Forelimb muscle (tissue), 1 donor: ENCODE results near the gene REC8. TPM values are rescaled to one million over a fixed set of nuclear protein-coding genes. Genes with fewer than 3 reads are reported as not detected.

ENCODE experiments used
- DNase-seq: peaks from one replicate; pipeline ENCODE4 v3.0.0-alpha.2; 2013; ENCODE audit warnings: low read depth
- polyA plus RNA-seq: library from polyadenylated mRNA; unstranded; fragments of 120-200 nt; gene quantifications from one replicate; pipeline ENCODE4 v1.2.1, GENCODE V29; 2013; ENCODE audit not compliant: insufficient read length

REC8 gene
- polyA plus RNA-seq, 1 donor = 8.2 TPM

- DNase-seq = no peak
Measured at GRCh38 chr14:24138396-24139271, 33.2 kb upstream of the REC8 start.

DNA sequence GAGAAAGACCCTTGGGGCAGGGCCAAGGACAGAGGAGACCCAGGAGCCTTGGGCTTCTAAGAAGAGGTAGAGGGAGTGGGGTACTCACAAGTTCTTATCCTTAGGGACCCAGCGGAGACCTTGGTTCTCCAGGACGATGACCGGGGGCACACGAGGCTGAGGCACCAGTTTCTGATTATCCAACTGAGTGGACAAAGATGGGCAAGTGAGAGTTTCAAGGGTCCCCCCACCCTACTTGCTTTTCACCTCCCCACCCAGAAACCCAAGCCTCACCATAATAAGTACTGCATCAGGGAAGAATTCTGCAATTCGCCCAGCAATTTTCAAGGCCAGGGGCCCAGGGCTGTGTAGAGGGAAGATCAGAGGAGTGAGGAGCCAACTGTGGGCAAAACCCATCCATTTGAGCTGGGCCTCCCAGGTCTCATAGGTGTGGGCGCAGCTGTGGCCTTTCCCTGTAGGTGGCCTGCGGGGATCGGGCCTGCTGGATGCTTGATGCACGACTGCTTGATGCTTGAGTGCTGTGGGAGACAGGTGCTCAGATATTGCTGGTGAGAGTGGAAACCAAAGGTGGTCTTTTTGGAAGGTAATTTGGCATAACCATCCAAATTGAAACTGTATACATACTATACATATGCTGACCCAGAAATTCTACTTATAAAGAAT is 32.5 kb upstream of the REC8 start:
- DNase-seq = no peak

DNA sequence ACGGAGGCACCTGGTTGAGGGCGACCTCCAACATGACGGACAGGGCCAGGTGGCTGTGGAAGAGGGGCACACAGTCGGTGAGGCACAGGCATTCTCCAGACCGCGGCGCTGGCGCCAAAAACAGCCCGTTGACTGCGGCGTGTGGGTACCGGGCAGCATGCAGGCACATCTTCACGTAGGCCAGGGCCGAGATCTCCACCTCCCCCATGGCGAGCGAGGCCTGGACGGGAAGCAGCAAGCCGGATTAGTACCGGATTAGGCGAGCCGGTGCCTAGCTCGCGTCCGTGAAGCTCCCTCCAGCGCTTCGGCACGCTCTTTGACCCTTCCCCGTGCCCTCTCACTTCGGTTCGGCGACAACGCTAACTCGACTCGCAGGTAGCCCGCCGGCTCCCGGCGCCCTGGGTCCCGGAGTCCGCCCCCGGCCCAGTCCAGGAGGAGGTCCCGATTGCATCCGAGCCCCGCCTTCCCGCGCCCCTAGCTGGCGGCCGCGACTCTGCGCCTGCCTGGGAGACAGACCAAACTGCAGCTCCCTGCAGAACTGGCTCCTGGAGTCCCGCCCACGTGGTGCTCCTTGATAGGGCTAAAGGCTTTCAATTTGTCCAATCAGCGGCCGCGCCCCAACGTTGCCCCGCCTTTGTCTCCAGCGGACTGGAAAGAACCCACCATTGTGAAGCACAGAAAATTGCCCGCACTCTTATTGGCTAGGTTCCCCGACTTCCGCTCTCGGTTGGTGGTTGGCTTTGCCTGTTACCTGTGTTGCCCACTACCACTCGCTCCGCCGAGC is 30.6 kb upstream of the REC8 start, which contains the start of gene EMC9:
TSS of gene EMC9 (minus strand) at position 495 of the 784 bp plus-strand sequence. CDS start at position 208, 287 bp downstream.
- DNase-seq = peak; percentile 97

DNA sequence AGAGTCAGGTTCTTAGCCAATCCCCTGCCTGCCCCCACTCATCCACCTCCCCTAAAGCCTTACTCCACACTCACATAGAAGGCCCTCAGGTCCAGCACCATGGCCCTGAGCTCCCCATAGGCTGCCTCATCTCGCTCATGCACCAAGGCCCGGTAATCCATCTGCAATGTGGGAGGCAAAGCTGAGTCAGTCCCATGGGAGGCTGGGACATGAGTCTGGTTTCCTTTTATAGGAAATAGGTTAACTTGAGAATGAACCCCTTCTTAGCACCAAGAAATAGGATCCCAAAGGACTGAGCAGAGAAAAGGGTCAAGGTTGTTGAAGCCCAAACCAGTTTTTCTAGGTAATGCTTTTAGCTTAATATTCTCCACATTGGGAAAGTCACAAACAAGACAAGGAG is 28.4 kb upstream of the REC8 start:
- DNase-seq = no peak

GRCh38 chr14:24144451-24144850 is 27.4 kb upstream of the REC8 start:
- no peak for DNase-seq

DNA sequence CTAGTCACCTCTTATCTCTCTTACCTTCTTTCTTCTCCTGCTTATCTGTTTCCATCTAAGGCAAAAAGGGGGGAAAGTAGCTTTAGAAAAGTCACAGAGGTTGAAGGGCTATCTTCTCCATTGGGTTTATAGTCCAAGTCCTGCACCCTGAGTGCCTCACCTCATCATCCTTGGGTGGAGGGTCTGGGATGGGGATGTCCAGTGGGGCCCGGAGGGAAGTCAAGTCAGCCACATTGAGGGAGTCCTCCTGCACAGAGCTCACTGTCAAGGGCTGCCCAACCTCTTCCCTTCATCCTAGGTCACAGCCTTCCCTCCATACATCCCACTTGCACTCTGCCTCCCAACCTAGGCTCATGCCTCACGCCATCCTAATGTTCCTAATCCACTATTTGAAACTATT is 26.7 kb upstream of the REC8 start:
- DNase-seq = no peak

- no peak for DNase-seq
Measured at GRCh38 chr14:24145690-24146452, 26.0 kb upstream of the REC8 start.

GRCh38 chr14:24146453-24146977 is 25.4 kb upstream of the REC8 start, which contains the start of gene PSME2:
Gene PSME2 (minus strand): TSS chr14:24146610. CDS start chr14:24146581, 29 bp downstream.
- peak; percentile 74 for DNase-seq

DNA sequence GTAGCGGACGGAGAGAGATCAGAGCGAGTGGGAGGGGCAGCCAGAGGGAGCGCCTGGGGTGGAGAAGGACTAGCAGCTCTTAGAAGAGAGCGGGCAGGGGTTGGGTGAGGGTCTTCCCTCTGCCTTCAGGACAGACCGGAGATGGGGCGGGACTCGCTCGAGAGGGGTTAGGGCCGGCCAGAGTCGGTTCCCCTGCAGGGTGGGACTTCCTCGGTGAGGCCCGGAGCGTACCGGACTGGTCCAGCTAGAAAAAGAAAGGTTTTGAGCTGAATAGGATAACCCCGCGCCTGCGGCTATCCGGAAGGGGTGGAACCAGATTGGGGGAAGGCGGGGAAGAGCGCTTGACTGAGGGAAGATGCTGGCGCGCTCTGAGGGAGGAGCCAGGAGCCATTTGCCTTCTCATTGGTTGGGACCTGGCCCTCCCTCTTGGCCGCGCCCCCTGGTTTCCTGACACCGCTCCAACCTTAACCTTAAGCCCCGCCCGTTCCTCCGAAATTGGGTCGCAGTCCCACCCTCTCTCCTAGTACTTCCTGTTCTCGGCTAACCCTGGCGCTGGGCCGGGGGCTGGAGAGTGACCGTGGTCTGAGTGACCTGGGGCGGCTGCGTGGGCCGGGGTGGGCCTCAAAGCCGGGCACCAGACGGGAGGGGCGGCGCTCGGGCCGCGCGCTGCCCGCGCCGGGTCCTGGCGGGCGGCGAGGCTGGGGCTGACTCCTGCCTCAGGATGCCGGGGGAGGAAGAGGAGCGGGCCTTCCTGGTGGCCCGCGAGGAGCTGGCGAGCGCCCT is 24.7 kb upstream of the REC8 start, which contains the start of gene RNF31:
TSS of gene RNF31 (plus strand) at position 521 of the 783 bp plus-strand sequence. CDS start at position 722, 201 bp downstream.
- DNase-seq = peak; percentile 97

GRCh38 chr14:24147761-24148428 is 24.0 kb upstream of the REC8 start:
- no peak for DNase-seq

GRCh38 chr14:24149302-24149969 is 22.4 kb upstream of the REC8 start:
- DNase-seq = no peak

DNA sequence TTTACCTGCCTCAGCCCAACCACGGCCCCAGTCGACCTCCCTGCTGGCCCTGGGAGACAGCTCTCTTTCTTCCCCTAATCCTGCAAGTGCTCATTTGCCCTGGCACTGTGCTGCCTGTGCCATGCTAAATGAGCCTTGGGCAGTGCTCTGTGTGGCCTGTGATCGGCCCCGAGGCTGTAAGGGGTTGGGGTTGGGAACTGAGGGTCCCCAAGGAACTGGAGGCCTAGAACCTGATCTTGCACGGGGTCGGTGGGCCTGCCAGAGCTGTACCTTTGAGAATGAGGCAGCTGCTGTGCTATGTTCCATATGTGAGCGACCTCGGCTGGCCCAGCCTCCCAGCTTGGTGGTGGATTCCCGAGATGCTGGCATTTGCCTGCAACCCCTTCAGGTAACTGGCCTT is 21.8 kb upstream of the REC8 start:
- no peak for DNase-seq

- DNase-seq = no peak
Measured at GRCh38 chr14:24150567-24150966, 21.3 kb upstream of the REC8 start.

GRCh38 chr14:24150993-24151392 is 20.9 kb upstream of the REC8 start:
- no peak for DNase-seq

- no peak for DNase-seq
Measured at GRCh38 chr14:24151404-24152080, 20.3 kb upstream of the REC8 start.

DNA sequence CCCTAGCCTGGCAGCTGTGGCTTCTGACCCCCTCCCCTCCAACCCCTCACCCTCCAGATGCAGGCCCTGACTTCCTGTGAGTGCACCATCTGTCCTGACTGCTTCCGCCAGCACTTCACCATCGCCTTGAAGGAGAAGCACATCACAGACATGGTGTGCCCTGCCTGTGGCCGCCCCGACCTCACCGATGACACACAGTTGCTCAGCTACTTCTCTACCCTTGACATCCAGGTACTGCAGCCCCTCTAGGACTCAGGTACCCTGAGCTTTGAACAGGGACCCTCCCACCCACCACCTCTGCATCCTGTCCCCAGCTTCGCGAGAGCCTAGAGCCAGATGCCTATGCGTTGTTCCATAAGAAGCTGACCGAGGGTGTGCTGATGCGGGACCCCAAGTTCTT is 16.8 kb upstream of the REC8 start:
- DNase-seq = no peak

- DNase-seq = no peak
Measured at GRCh38 chr14:24156840-24157239, 15.0 kb upstream of the REC8 start.

- DNase-seq = no peak
Measured at GRCh38 chr14:24157331-24157730, 14.5 kb upstream of the REC8 start.
